GM21360 (cell line): Measurements from ENCODE around the gene SNX5.

Source experiments
- ATAC-seq: cut with Tn5 transposase; IDR thresholded peaks from one replicate; pipeline ENCODE4 v1.9.1; 2021; ENCODE audit warnings: mild to moderate bottlenecking, moderate library complexity; ENCODE audit not compliant: unreplicated experiment

Gene SNX5

DNA sequence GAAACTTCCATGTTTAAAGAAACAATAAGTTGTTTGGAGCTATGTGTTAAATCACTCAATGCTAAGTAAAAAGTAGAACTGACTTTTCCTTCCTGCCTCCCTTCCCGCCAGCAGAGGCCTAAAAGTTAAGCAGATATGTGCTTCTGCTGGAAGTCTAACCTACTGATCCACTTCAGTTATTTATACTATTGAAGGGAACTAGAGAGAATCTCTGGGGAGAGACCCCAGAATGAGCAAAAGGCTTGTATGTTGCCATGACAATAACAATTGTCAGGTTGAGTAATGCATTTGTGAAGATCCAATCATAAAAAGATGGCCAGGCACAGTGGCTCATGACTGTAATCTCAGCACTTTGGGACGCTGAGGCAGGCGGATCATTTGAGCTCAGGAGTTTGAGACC, 25.0 kb upstream of the SNX5 start:
- no peak for ATAC-seq

DNA sequence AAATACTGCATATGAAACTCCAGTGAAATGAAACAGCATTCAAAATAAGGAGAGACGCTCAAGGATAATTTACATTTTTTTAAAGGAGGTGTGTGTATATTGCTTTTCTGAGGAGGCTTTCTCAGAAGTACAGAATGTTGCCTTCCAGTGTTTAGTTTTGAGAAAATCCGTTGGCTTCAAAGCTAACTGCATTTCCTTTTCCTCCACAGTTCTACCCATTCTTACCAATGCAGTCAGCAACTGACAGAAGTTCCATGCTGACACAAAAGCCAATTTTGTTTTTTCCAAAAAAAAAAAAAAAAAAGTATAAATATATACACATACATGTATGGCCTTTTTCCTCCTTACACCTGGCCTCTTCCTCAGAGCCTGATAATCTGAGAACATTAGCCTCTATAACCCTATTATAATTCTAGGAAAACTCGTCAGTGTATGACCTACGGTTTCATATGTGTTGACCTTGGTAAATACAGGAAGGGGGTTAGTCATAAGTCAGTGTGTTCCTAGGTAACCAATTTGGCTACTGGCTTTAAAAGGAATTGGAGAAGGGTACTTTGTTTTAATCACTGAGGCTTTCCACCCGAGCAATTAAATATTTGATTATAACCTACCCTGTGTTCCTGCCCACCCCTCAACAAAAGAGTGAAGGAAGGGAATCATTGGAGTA, 24.4 kb upstream of the SNX5 start:
- no peak for ATAC-seq

DNA sequence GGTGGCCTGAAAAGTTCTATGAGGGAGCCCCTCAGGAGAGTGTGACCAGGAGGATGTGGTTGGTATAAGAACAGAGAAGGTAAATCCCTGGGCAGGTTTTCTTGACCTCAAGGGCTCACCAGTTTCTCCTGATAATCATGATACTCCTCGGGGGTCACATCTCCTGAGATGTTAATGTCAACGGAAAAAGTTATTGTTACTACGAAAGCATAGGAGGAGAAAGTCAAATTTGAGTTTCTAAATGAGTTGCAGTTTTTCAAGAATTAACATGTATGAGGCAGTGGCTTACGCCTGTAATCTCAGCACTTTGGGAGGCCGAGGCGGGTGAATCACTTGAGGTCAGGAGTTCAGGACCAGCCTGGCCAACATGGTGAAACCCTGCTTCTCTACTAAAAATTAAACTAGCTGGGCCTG, 23.6 kb upstream of the SNX5 start:
- peak; percentile 38 for ATAC-seq

DNA sequence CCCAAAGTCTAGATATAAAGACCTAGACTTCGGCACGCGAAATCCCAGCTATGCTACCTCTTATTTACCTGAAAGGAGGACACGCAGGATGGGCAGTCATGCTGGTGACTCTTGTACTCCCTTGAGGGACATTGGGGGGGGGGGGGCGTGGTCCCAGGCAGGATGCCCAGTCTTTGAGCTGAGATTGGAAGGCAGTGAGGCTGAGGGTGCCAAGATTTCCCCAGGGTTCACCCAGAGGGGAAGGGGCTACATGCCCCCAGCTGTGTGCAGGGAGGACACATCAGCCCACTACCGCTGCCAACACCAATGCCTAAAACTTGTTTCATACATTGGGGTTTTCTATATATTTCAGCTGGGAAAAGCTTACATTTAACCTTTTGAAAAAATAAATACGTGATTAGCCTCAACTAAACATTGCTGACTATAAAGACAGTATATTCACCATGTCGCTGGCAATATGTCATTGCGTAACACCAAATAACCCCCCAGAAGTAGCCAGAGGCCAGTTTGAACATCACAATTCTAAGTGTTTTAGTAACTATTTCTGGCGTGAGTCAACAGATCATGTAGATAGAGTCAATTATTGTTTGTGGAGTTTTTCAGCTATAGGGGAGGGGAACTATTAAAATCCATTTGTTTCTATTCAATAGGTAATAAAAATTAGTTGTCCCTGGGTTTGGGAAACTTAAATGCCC, 21.8 kb upstream of the SNX5 start:
- no peak for ATAC-seq

DNA sequence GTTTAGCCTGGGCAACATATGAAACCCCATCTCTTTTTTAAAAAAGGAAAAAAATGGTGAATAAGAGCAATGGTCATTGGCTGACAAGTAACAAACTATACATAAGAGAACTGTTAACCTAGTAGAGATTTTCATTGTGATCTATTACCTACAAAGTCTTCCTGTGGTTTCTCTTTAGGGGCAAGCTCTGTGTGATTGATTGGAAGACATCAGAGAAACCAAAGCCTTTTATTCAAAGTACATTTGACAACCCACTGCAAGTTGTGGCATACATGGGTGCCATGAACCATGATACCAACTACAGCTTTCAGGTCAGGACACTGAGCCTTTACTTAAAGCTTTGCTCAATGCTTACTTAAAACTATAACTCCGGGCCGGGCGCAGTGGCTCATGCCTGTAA, 19.4 kb upstream of the SNX5 start:
- ATAC-seq: no peak

DNA sequence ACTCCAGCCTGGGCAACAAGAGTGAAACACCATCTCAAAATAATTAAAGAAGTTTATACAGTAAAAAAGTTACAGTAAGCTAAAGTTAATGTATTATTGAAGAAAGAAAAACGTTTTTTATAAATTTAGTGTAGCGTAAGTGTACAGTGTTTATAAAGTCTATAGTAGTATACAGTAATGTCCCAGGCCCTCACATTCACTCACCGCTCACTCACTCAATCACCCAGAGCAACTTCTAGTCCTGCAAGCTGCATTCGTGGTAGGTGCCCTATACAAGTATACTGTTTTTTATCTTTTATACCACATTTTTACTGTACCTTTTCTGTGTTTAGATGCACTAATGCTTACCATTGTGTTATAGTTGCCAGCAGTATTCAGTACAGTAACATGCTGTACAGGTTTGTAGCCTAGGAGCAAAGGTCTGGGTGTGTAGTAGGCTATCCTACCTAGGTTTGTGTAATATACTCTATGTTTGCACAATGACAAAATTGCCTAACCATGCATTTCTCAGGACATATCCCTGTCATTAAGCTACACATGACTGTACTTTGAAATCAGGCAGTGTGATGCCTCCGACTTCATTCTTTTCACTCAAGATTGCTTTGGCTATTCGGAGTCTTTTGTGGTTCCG, 16.9 kb upstream of the SNX5 start:
- no peak for ATAC-seq

DNA sequence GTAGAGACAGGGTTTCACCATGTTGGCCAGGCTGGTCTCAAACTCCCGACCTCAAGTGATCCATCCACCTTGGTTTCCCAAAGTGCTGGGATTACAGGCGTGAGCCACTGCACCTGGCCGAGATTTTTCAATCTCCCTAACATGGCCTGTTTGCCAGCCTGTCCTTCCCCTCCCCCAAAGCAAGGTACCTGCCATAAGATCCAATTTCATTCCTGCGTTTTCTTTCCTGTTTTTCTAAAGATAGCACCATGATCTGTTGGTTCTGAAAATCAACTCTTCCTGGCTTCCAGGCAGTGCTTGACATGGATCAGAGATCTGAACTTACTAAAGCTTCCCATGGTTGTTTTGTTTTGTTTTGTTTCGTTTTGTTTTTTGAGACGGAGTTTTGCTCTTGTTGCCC, 7.7 kb upstream of the SNX5 start:
- no peak for ATAC-seq

DNA sequence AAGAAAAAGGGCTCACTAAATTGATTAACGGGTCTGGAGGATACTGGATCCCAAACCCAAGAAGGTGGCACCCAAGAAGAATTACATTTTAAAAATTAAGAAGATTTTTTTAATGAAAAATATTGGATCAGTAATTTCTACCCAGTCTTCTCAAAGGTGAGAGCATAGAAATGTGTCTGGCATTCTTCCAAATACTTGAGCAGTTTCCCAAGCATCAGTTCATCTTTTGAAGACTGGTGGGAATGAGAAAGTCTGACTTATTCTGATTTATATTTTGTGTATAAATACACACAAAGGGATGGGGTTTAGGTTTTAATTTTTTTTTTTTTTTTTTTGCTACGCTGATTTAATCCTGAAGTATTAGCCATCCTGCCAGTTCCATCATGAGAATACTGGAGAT, 3.5 kb upstream of the SNX5 start:
- ATAC-seq: no peak

DNA sequence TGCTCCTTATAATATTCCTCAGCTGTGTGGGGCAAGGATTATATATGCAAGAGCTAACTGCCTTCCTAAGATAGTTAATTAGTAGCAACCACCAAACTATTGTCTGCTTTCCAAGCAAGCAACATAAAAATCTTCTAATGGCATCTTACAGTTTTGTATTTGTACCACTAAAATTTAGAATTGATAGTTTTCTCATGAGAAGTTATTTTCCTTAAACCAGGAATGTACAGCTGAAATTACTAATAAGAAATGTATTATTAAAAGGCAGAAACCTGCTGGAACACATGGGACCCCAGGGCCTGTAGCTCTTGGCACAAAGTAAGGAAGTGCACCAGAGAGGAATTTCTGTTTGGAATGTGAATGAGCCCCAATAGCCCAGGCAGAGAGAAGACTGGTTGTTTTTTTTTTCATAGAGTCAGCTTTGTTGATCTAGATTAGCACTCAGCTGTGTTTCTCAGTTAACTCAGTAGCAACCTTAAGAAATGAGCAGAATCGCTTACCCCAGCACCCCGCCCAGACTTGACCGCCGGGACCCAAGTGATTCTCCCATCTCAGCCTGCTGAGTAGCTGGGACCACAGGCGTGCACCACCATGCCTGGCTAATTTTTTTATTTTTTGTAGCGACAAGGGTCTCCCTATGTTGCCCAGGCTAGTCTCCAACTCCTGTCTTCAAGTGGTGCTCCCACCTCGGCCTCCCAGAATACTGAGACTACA, 2.9 kb upstream of the SNX5 start:
- no peak for ATAC-seq

DNA sequence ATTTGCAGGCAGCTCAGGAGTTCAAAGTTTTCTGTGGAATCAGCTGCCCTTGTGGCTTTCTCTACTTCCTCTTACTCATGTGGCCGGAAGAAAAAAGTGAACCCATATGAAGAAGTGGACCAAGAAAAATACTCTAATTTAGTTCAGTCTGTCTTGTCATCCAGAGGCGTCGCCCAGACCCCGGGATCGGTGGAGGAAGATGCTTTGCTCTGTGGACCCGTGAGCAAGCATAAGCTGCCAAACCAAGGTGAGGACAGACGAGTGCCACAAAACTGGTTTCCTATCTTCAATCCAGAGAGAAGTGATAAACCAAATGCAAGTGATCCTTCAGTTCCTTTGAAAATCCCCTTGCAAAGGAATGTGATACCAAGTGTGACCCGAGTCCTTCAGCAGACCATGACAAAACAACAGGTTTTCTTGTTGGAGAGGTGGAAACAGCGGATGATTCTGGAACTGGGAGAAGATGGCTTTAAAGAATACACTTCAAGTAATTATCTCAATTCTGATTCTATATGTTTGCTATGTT, 1.4 kb upstream of the SNX5 start:
- no peak for ATAC-seq

DNA sequence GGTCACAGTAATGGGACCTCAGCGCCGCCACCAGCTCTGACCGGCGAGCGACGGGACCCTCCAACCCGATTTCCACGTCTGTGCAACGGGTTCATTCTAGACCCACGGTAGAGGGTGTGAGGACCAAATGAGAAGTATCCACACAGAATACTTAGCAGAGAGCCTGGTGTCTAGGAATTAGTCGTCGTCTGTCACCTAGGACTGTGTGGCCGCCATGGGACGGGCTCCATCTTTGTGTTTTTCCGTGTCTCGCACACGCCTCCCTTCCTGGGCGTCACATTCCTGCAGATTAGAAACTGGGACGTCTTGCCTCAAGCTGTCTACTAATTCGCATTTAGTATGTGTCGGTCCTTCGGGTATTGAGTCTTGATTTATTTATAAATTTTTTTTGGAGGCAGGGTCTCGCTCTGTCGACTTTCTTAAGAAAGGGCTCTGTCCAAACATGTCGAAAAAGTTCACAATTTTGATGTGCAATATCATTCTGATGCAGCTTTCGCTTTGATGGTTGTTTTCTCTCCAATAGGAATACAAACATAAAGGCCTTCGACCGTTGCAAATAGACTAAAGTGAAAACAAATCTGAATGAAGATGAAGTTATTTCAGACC, 787 bp upstream of the SNX5 start:
- peak; percentile 6 for ATAC-seq

DNA sequence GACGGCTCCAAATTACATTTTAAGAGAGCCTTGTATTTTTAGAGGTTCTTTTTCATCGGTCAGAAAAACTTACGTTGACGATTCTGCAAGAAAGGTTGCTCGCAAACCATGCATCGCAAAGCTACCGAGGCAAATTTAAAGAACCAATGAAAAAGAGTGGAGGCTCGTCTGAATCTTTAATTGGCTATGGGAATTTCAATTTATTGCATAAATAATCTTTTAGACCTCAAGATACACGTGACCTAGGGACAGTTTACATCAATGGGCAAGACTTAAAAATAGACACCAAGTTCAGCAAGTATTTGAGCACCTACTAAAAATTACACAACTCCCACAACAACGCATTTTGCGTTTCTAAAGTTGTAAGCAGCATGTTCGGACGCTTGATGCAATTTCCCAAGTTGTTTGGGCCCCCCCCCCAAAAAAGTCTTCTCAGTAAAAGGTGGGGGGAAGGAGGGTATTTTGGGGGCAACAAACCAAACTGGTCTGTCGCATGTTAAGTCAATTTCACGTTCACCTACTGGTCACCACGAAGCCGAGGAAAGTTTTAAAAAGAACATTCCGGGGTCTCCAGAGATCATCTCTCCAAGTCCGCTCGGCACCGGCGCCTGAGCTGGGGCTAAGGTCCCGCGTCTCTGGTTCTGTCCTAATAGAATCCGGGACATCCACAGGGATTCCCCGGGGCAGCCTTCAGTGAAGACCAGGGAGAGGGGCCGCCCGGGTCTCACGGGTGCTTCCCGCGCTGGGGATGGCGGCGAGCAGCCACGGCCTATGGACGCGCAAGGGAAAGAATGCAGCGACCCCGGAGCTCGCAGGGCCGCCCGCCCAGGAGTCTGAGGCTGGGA, 851 bp downstream of the SNX5 start:
- ATAC-seq: peak; percentile 1

DNA sequence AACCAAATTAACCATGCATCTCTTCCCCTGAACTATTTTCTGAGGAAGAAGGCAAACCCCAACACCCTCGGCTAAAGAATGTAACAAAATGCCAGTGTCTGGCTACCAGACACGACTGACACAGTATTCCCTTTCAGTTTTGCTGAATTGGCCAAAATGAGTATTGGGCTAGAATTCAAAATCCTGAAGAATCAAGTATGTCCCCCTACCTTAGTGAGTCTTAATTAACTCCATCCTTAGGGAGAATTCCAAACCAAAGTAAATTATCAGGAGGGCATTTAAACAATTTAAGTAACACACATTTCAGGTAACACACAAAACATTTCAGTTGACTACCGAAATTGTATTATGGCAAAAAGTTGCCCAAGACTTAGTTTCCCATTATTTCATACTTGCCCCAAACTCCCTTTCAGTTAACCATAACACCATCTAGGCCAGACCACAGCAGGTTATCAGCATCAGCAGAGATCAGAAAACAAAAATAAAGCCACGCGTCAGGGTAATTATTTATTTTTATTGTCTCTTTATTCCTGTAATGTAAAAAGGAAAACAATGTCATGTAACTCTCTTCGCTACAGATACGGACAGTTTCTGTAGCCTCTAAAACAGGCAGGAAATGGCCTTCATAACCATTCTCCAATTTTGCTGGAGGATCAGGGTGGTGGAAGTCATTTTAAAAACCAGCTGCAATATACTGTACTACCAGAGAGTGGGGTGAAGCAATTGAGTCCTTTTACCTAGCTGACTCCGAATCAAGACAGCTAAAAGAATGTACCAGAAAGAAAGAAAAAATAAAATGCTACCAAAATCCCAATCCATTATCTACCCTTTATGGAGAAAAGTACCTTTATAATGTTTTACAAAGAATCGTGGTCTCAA, 1.9 kb downstream of the SNX5 start:
- no peak for ATAC-seq

DNA sequence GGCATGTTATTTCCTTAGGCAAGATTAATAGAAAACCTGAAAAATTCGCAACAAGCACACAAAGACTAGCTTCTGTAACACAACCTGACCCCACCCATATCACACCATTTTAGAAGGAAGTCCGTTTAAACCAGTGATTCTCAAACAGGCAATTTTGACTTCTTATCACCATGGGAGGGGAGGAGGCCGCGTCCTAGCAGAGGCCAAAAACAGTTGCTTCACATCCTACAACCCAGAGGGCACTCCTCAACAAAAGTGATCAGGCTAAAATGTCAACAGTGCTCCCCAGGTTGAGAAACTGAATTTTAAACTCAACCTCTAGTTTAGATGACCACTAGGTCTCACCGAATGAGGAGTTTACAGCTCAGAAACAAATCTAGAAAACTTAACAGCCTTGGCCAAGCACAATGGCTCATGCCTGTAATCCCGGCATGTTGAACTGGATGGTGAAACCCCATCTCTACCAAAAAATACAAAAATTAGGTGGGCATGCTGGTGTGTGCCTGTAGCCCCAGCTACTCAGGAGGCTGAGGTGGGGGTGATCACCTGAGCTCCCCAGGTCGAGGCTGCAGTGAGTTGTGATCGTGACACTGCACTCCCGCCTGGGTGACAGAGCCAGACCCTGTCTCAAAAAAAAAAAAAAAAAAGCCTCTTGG, 3.4 kb downstream of the SNX5 start:
- ATAC-seq: no peak

DNA sequence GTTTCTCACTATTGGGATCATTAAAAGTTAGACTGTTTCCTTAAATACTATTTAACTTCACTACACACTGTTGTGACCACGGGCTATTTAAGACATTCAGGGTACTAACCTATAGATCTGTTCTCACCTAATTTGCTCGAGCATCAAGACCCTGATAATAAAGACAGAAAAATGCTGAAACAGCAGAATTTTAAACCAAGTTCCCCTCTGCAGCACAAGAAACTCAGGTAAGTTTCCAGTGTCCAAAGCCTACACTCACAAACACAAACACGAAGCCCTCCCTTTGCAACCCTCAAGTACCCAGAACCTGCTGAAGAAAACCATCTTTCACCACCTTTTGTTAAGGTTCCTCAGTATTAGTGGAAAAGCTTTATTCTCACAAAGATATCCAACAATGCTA, 4.0 kb downstream of the SNX5 start:
- ATAC-seq: no peak

DNA sequence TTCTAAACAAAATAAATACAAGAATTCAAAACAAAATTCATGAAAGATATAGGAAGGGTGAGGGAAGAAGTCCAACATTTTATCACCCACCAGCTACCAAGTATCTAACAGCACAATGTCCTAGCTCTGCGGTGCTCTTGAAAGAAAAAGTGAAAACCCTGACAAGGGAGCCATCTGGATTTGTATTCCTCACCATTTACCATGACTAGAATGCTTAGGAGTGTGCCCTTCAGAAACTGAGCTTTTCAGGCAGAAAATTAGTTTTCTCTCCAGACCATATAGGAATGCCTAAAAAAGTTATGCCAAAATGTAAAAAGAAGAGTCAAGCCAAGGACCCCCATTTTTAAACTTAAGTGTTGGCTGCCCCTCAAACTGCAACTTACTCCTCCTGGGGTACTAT, 4.5 kb downstream of the SNX5 start:
- no peak for ATAC-seq

DNA sequence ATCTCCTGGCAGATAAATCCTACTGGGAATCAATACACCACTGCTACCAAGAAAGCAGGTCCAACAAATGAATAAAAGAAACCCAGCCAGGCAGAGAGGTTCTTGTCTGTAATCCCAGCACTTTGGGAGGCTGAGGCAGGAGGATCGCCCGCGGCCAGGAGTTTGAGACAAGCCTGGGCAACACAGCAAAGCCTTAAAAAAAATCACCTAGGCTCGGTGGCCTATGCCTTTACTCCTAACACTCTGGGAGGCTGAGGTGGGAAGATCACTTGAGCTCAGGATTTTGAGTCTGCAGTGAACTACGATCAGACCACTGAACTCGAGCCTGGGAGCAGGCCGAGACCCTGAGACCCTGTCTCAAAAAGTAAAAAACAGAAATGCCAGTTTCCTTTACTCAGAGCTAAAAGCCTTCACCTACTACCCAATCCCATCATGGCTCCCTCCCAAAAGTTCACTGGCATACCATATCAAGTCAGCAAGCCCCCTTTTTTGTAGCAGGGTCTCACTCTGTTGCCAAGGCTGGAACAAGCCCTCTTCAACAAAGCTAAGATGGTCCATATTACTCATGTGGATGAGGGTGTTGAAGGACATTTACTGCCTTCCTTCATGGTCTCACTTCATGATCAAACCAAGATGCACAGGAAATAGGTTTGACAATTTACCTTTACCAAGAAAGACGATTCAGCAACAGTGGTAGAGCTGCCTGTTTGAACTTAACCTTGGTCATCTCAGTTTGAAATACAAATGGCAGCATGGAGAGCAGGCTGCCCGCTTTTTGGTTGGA, 5.3 kb downstream of the SNX5 start:
- no peak for ATAC-seq

DNA sequence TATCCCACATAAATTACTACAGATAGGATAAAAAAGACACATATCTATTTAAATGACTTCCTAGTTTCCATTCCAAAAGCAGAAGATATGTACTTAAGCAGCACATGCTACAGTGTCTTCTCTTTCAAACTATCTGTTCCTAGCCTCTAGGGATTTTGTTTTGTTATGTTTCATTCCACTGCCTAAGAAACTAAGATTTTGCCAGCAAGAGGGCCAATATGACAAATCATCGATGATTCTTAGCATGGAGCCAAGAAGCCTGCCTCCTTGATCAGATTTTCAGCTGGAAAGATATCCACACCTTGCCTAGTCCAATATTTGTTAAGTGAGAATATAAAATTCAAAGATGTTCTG, 7.0 kb downstream of the SNX5 start:
- ATAC-seq: no peak
